Measurements from ENCODE around the gene CASP6.

CASP6 gene

GRCh38 chr4:109671350-109671749 lies 31.9 kb downstream of the CASP6 start:
- no peak for DNase-seq (ENCODE audit: low read depth)

- DNase-seq (ENCODE audit: low read depth) = no peak
These were observed 37.3 kb downstream of the CASP6 start for GRCh38 chr4:109665783-109666485.

- no peak for DNase-seq (ENCODE audit: low read depth)
These were observed 40.5 kb downstream of the CASP6 start for GRCh38 chr4:109662771-109663170.

GRCh38 chr4:109662116-109662515 lies 41.1 kb downstream of the CASP6 start:
- no peak for DNase-seq (ENCODE audit: low read depth)

GRCh38 chr4:109658871-109659410 lies 44.3 kb downstream of the CASP6 start:
- DNase-seq (ENCODE audit: low read depth) = no peak

- DNase-seq (ENCODE audit: low read depth) = no peak
These were observed 45.3 kb downstream of the CASP6 start for GRCh38 chr4:109657854-109658418.

- no peak for DNase-seq (ENCODE audit: low read depth)
These were observed 47.8 kb downstream of the CASP6 start for GRCh38 chr4:109655396-109655795.

- DNase-seq (ENCODE audit: low read depth) = no peak
These were observed 53.4 kb downstream of the CASP6 start for GRCh38 chr4:109649872-109650271.

- no peak for DNase-seq (ENCODE audit: low read depth)
These were observed 54.2 kb downstream of the CASP6 start for GRCh38 chr4:109648997-109649575.

- no peak for DNase-seq (ENCODE audit: low read depth)
These were observed 54.8 kb downstream of the CASP6 start for GRCh38 chr4:109648266-109648996.

GRCh38 chr4:109645874-109646710 lies 57.2 kb downstream of the CASP6 start:
- no peak for DNase-seq (ENCODE audit: low read depth)

GRCh38 chr4:109640644-109641043 lies 62.6 kb downstream of the CASP6 start:
- no peak for DNase-seq (ENCODE audit: low read depth)

All from activated T-cell treated with anti-CD3 and anti-CD28 coated beads for 48 hours (primary cell).